TTC549 (cell line): Measurements from ENCODE around the gene PTPRM.

Experiments used
- FAIRE-seq: peaks from 2 replicates; lab custom pipeline; 2012; peaks lifted over from hg19 to GRCh38; lab: Jason Lieb, UNC

Gene PTPRM

GRCh38 chr18:7629416-7629815 lies 62.3 kb downstream of the PTPRM start:
- no peak for FAIRE-seq

GRCh38 chr18:7630731-7631442 lies 63.8 kb downstream of the PTPRM start:
- no peak for FAIRE-seq

- no peak for FAIRE-seq
These were observed 65.3 kb downstream of the PTPRM start for GRCh38 chr18:7632152-7633098.

- no peak for FAIRE-seq
These were observed 66.1 kb downstream of the PTPRM start for GRCh38 chr18:7633171-7633570.

GRCh38 chr18:7635948-7636347 lies 68.8 kb downstream of the PTPRM start:
- FAIRE-seq, result no peak

GRCh38 chr18:7637269-7637668 lies 70.2 kb downstream of the PTPRM start:
- FAIRE-seq, result no peak

GRCh38 chr18:7638321-7638720 lies 71.2 kb downstream of the PTPRM start:
- no peak for FAIRE-seq

GRCh38 chr18:7641813-7642212 lies 74.7 kb downstream of the PTPRM start:
- no peak for FAIRE-seq

GRCh38 chr18:7642331-7642890 lies 75.3 kb downstream of the PTPRM start:
- no peak for FAIRE-seq

- no peak for FAIRE-seq
These were observed 78.6 kb downstream of the PTPRM start for GRCh38 chr18:7645756-7646155.

- FAIRE-seq, result no peak
These were observed 79.2 kb downstream of the PTPRM start for GRCh38 chr18:7646174-7646886.

GRCh38 chr18:7647500-7647899 lies 80.4 kb downstream of the PTPRM start:
- no peak for FAIRE-seq

- no peak for FAIRE-seq
These were observed 89.9 kb downstream of the PTPRM start for GRCh38 chr18:7657050-7657449.

- no peak for FAIRE-seq
These were observed 90.8 kb downstream of the PTPRM start for GRCh38 chr18:7657937-7658336.

GRCh38 chr18:7658701-7659100 lies 91.6 kb downstream of the PTPRM start:
- no peak for FAIRE-seq

- FAIRE-seq, result no peak
These were observed 94.1 kb downstream of the PTPRM start for GRCh38 chr18:7661207-7661606.

GRCh38 chr18:7662866-7663265 lies 95.8 kb downstream of the PTPRM start:
- no peak for FAIRE-seq

GRCh38 chr18:7663366-7664312 lies 96.5 kb downstream of the PTPRM start:
- no peak for FAIRE-seq

GRCh38 chr18:7666195-7666776 lies 99.2 kb downstream of the PTPRM start:
- no peak for FAIRE-seq

- FAIRE-seq, result no peak
These were observed 101.3 kb downstream of the PTPRM start for GRCh38 chr18:7668392-7668791.

- FAIRE-seq, result no peak
These were observed 102.2 kb downstream of the PTPRM start for GRCh38 chr18:7669361-7669760.
